HCT116 (cell line): ENCODE results near the gene SOCS7. TPM values are rescaled to one million over a fixed set of nuclear protein-coding genes. Genes with fewer than 3 reads are reported as not detected.
A peak's percentile ranks its signal among the peaks of the same experiment; 100 is the strongest.

ENCODE experiments used
- ATAC-seq: fragments of 200-7000 bp; cut with Tn5 transposase; 2 replicates; pipeline ENCODE4 v1.9.1; 2020; ENCODE audit warnings: mild to moderate bottlenecking, moderate library complexity
- BruUV-seq: library from RNA; stranded (reverse); fragments of 400-500 nt; replicated peaks from 2 replicates; lab custom pipeline; 2021; lab: Mats Ljungman, UMichigan
- CTCF ChIA-PET: fragments of 300-600 bp; sonication (Branson Sonifier 250); formaldehyde crosslinking; loops from one replicate; lab custom pipeline; 2021; ENCODE audit warnings: antibody characterized with exemption; lab: Charles Lee
- POLR2A ChIA-PET: fragments of 300-600, 350-600 bp; sonication (Branson Sonifier 250); formaldehyde crosslinking; loops from one replicate; lab custom pipeline; 2021; ENCODE audit warnings: antibody characterized with exemption; lab: Charles Lee
- RAD21 ChIA-PET, 2 experiments: fragments of 300-600 bp; sonication (Branson Sonifier 250); formaldehyde crosslinking; loops; one replicate each; lab custom pipeline; 2023; ENCODE audit warnings: low total read pairs in 2 of 2; ENCODE audit not compliant: uncharacterized antibody in 2 of 2, unreplicated experiment in 2 of 2, low non-redundant PET in 1 of 2; lab: Charles Lee
- DNase-seq: peaks from one replicate; pipeline ENCODE4 v3.0.0-alpha.2; 2010; ENCODE audit warnings: low read depth, low spot score
- H2AFZ ChIP-seq: fragments of 200-600 bp; shearing (Covaris generic), sonication (generic); 2 replicates; pipeline ENCODE4 v1.6.1; 2017; ENCODE audit warnings: low read depth, mixed run types, mixed read lengths, antibody characterized with exemption, low read length; ENCODE audit not compliant: poor library complexity, severe bottlenecking
- H3K27ac ChIP-seq: 2 replicates; pipeline ENCODE4 v1.5.1; 2012; ENCODE audit warnings: low read depth, low read length
- H3K27me3 ChIP-seq: fragments of 200-600 bp; sonication (generic); 2 replicates; pipeline ENCODE4 v1.6.1; 2016; ENCODE audit warnings: mixed run types, low read length, mixed read lengths; ENCODE audit not compliant: insufficient read depth
- H3K36me3 ChIP-seq, 2 experiments: fragments of 200-500 bp in 1 of 2; fragments of 200-600 bp in 1 of 2; sonication (Bioruptor generic) in 1 of 2; sonication (generic) in 1 of 2; 2 replicates each; pipeline versions ENCODE4 v1.5.1 to v1.6.1; 2014 to 2016; ENCODE audit warnings: low read length in 2 of 2, inconsistent platforms in 1 of 2, mixed read lengths in 1 of 2, mixed run types in 1 of 2; ENCODE audit not compliant: insufficient read depth in 2 of 2, control insufficient read depth in 1 of 2
- H3K4me1 ChIP-seq, 2 experiments: fragments of 200-600 bp in 1 of 2; sonication (generic) in 1 of 2; 2 replicates each; pipeline versions ENCODE4 v1.5.1 to v1.6.1; 2012 to 2017; ENCODE audit warnings: low read length in 2 of 2, inconsistent platforms in 1 of 2, mild to moderate bottlenecking in 1 of 2, mixed read lengths in 1 of 2, mixed run types in 1 of 2, moderate library complexity in 1 of 2; ENCODE audit not compliant: insufficient read depth in 2 of 2, control insufficient read depth in 1 of 2
- H3K4me2 ChIP-seq: fragments of 200-600 bp; sonication (generic); 2 replicates; pipeline ENCODE4 v1.6.1; 2017; ENCODE audit warnings: mixed run types, low read length, mixed read lengths
- H3K4me3 ChIP-seq, 2 experiments: fragments of 200-600 bp in 1 of 2; sonication (generic) in 1 of 2; replicated peaks in 1 of 2; 2 replicates each; pipeline ENCODE4 v1.5.1; 2011 to 2016; ENCODE audit warnings: low read length in 2 of 2, control low read depth in 1 of 2, low read depth in 1 of 2, mild to moderate bottlenecking in 1 of 2, mixed read lengths in 1 of 2, mixed run types in 1 of 2
- H3K79me2 ChIP-seq: fragments of 200-600 bp; sonication (generic); 2 replicates; pipeline ENCODE4 v1.6.1; 2017; ENCODE audit warnings: mild to moderate bottlenecking, mixed run types, low read length, moderate library complexity, mixed read lengths; ENCODE audit not compliant: insufficient read depth
- H3K9ac ChIP-seq: fragments of 200-600 bp; sonication (generic); 2 replicates; pipeline ENCODE4 v1.6.1; 2016; ENCODE audit warnings: low read length, mixed read lengths
- H3K9me2 ChIP-seq: fragments of 200-600 bp; sonication (generic), shearing (Covaris generic); 2 replicates; pipeline ENCODE4 v1.6.1; 2017; ENCODE audit warnings: mixed run types, mild to moderate bottlenecking, moderate library complexity; ENCODE audit not compliant: insufficient read depth
- H3K9me3 ChIP-seq, 2 experiments: fragments of 200-500 bp in 1 of 2; fragments of 200-600 bp in 1 of 2; sonication (Bioruptor generic) in 1 of 2; sonication (generic) in 1 of 2; 2 replicates each; pipeline ENCODE4 v1.6.1; 2014 to 2017; ENCODE audit warnings: low read length in 2 of 2, mixed read lengths in 2 of 2, inconsistent platforms in 1 of 2, low read depth in 1 of 2, mild to moderate bottlenecking in 1 of 2, mixed run types in 1 of 2, moderate library complexity in 1 of 2; ENCODE audit not compliant: control insufficient read depth in 1 of 2, insufficient read depth in 1 of 2
- H4K20me1 ChIP-seq: fragments of 200-600 bp; sonication (generic), shearing (Covaris generic); 2 replicates; pipeline ENCODE4 v1.6.1; 2017; ENCODE audit warnings: mixed run types, mild to moderate bottlenecking, moderate library complexity; ENCODE audit not compliant: insufficient read depth
- EZH2 ChIP-seq: fragments of 200-600 bp; sonication (generic); IDR thresholded peaks from 2 replicates; pipeline ENCODE4 v1.6.1; 2017; ENCODE audit warnings: antibody characterized with exemption, mixed run types
- POLR2AphosphoS5 ChIP-seq: IDR thresholded peaks from 2 replicates; pipeline ENCODE4 v1.6.1; 2011; ENCODE audit warnings: mild to moderate bottlenecking, low read depth, low read length, moderate library complexity
- REST ChIP-seq: IDR thresholded peaks from 2 replicates; pipeline ENCODE4 v1.6.1; 2012; ENCODE audit warnings: low read depth
- TCF7L2 ChIP-seq: IDR thresholded peaks from 2 replicates; pipeline ENCODE4 v1.7.0; 2011; ENCODE audit warnings: borderline replicate concordance, inconsistent platforms; ENCODE audit not compliant: insufficient read depth, insufficient read length; ENCODE audit errors: extremely low read depth
- YY1 ChIP-seq: IDR thresholded peaks from 2 replicates; pipeline ENCODE4 v1.6.1; 2011; ENCODE audit warnings: low read length, low read depth, moderate library complexity, mild to moderate bottlenecking; ENCODE audit not compliant: insufficient replicate concordance; ENCODE audit errors: extremely low read depth
- ZFX ChIP-seq: fragments of 450-650 bp; IDR thresholded peaks from 2 replicates; pipeline ENCODE4 v1.6.1; 2017
- intact Hi-C: fragments of 100-400 bp; cut with micrococcal nuclease; formaldehyde crosslinking; loops from 2 replicates; pipeline ENCODE4 v1.10.0; 2022
- total RNA-seq: library from RNA; stranded (reverse); gene quantifications from one replicate; pipeline ENCODE4 v1.2.1, GENCODE V29; 2021; ENCODE audit not compliant: unreplicated experiment

The SOCS7 gene
- total RNA-seq, 1 experiment from 2014 or later: 49.9 TPM

DNA sequence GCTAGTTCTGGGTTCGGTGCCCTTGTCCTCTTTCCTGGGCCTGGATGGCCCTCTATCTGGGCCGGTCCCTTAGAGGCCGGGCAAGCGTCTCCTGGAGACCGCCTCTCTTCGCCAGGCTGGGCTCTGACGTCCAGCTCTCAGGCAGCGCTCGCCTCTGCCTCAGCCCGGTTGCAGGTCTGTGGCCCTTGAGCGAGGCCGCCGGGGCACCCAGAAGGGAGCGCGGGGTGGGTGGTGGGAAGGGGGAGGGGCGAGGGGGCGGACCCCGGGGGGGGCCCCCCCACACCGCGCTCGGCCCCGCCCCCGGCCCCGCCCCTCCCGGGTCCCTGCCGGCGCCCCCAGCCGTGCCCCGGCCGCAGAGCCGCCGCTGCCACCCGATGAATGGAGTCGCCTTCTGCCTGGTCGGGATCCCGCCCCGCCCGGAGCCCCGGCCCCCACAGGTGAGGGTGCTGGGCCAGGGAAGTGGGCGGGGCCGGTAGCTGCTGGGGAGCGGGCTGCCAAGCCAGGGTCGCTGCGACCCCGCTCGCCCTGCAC lies 76.5 kb downstream of the SOCS7 start, which contains the start of gene ARHGAP23:
ARHGAP23 (plus strand) TSS at position 353 of the 531 bp plus-strand sequence; CDS start at position 375, 22 bp downstream.
- BruUV-seq: no TSS peak
- no peaks in the 10 kb centered on the region for H3K27me3 ChIP-seq
- H3K4me1 ChIP-seq: peaks cover 22 to 44% of the 10 kb centered on the region in 2 experiments
- RAD21 ChIA-PET: no interaction called here
- 0 out of 2 replicates have a peak, but pooled peaks cover 4% of the 10 kb centered on the region for H3K79me2 ChIP-seq
- DNase-seq (no peak), ATAC-seq (peak; percentile 66)
- POLR2A ChIA-PET: interaction anchor here (0.8 kb wide), 1 partner anchor 26 kb away, joined by 3 read pairs; no protein-coding TSS in a partner anchor
- H2AFZ ChIP-seq: peak within 1 kb of the TSS; percentile 90
- H3K27ac ChIP-seq: peak within 1 kb of the TSS; percentile 62
- TF ChIP-seq YY1 (no peak), EZH2 (no peak), ZFX (no peak), POLR2AphosphoS5 (peak; percentile 65; the same call in 1 of the 2 replicates), REST (no peak), TCF7L2 (no peak)
- intact Hi-C loops: no loop called here
- H3K9me2 ChIP-seq: no peaks in the 10 kb centered on the region
- H3K4me2 ChIP-seq: peak within 1 kb of the TSS; percentile 100
- CTCF ChIA-PET: interaction anchor here (0.6 to 1.3 kb wide), 2 partner anchors 16 to 57 kb away, joined by 3 to 4 read pairs; no protein-coding TSS in a partner anchor
- H3K9me3 ChIP-seq: no peaks in the 10 kb centered on the region
- peak within 1 kb of the TSS; percentile 68 for H3K9ac ChIP-seq
- H4K20me1 ChIP-seq: no peaks in the 10 kb centered on the region
- H3K4me3 ChIP-seq: peak within 1 kb of the TSS; percentile 64 to 81
- no peaks in the 10 kb centered on the region for H3K36me3 ChIP-seq
